CD4-positive, alpha-beta T cell treated with Interferon alpha-2 for 1 hour (primary cell): ENCODE data around the gene GPC6.

ENCODE experiments used
- DNase-seq, 2 donors: peaks; one replicate each; pipeline ENCODE4 v3.0.0-alpha.2; 2020 to 2022

Gene GPC6

GRCh38 chr13:93758575-93758974, 532.0 kb downstream of the GPC6 start:
- DNase-seq: no peak

- DNase-seq: no peak
Measured at GRCh38 chr13:93762708-93763426, 536.3 kb downstream of the GPC6 start.

GRCh38 chr13:93765062-93765461, 538.5 kb downstream of the GPC6 start:
- DNase-seq: no peak

GRCh38 chr13:93765811-93766210, 539.2 kb downstream of the GPC6 start:
- no peak for DNase-seq

GRCh38 chr13:93766719-93767118, 540.1 kb downstream of the GPC6 start:
- DNase-seq: no peak

GRCh38 chr13:93767180-93767916, 540.7 kb downstream of the GPC6 start:
- DNase-seq: no peak

- DNase-seq: no peak
Measured at GRCh38 chr13:93767917-93768409, 541.4 kb downstream of the GPC6 start.

GRCh38 chr13:93769101-93769500, 542.5 kb downstream of the GPC6 start:
- DNase-seq: no peak

- DNase-seq: no peak
Measured at GRCh38 chr13:93769607-93770006, 543.0 kb downstream of the GPC6 start.

- DNase-seq: no peak
Measured at GRCh38 chr13:93771227-93771626, 544.6 kb downstream of the GPC6 start.

- no peak for DNase-seq
Measured at GRCh38 chr13:93771782-93772181, 545.2 kb downstream of the GPC6 start.

- DNase-seq: no peak
Measured at GRCh38 chr13:93774506-93774905, 547.9 kb downstream of the GPC6 start.

GRCh38 chr13:93775027-93775426, 548.4 kb downstream of the GPC6 start:
- no peak for DNase-seq

- DNase-seq: no peak
Measured at GRCh38 chr13:93775507-93776108, 549.0 kb downstream of the GPC6 start.

- no peak for DNase-seq
Measured at GRCh38 chr13:93776936-93777335, 550.3 kb downstream of the GPC6 start.

- no peak for DNase-seq
Measured at GRCh38 chr13:93777504-93777903, 550.9 kb downstream of the GPC6 start.

GRCh38 chr13:93778548-93778947, 551.9 kb downstream of the GPC6 start:
- DNase-seq: no peak

GRCh38 chr13:93784191-93784590, 557.6 kb downstream of the GPC6 start:
- no peak for DNase-seq

GRCh38 chr13:93786846-93787489, 560.4 kb downstream of the GPC6 start:
- DNase-seq: no peak

GRCh38 chr13:93788456-93788855, 561.8 kb downstream of the GPC6 start:
- no peak for DNase-seq

GRCh38 chr13:93789058-93789457, 562.5 kb downstream of the GPC6 start:
- no peak for DNase-seq

GRCh38 chr13:93794197-93794885, 567.7 kb downstream of the GPC6 start:
- no peak for DNase-seq

- no peak for DNase-seq
Measured at GRCh38 chr13:93797463-93797862, 570.9 kb downstream of the GPC6 start.
